ENCODE data around the gene IFNA6. TPM values are rescaled to one million over a fixed set of nuclear protein-coding genes. Genes with fewer than 3 reads are reported as not detected.
"Not testable (repeated sequence)": the region's sequence is repeated elsewhere in the genome, so short reads cannot be mapped to it uniquely, and the experiment has no call there.

The IFNA6 gene
- total RNA-seq (not detected), total RNA-seq (0 reads per million in 2 donors)

GRCh38 chr9:21350787-21351186, at the start of gene IFNA6:
TSS of gene IFNA6 (minus strand) at chr9:21350887. CDS start at chr9:21350887, 0 bp downstream.
- DNase-seq = no peak
- Mint-ChIP-seq H3K27me3 (peaks cover 22% of the 10 kb centered on the region), H3K27ac (no peak within 1 kb of the TSS), H3K36me3 (ENCODE audit: low read depth) (no peaks in the 10 kb centered on the region), H3K4me3 (no peak within 1 kb of the TSS), H3K4me1 (no peaks in the 10 kb centered on the region)
- no peaks in the 10 kb centered on the region for H3K9me3 ChIP-seq (ENCODE audit: control insufficient read depth, low read length, poor library complexity, severe bottlenecking)
- no peak for ATAC-seq

GRCh38 chr9:21399956-21400355, 49.3 kb upstream of the IFNA6 start:
- H3K4me3 Mint-ChIP-seq = no peak overlapping the region
- peaks cover 2% of the 10 kb centered on the region for H3K36me3 Mint-ChIP-seq (ENCODE audit: low read depth)
- DNase-seq = no peak
- peaks cover 77% of the 10 kb centered on the region for H3K27me3 Mint-ChIP-seq
- H3K9me3 ChIP-seq (ENCODE audit: control insufficient read depth, low read length, poor library complexity, severe bottlenecking) = no peaks in the 10 kb centered on the region
- peaks cover 13% of the 10 kb centered on the region for H3K4me1 Mint-ChIP-seq
- ATAC-seq = no peak
- H3K27ac Mint-ChIP-seq = no peak overlapping the region

- H3K27ac Mint-ChIP-seq = no peak overlapping the region
- H3K9me3 ChIP-seq (ENCODE audit: control insufficient read depth, low read length, poor library complexity, severe bottlenecking) = no peaks in the 10 kb centered on the region
- ATAC-seq = no peak
- H3K36me3 Mint-ChIP-seq (ENCODE audit: low read depth) = peaks cover 2% of the 10 kb centered on the region
- DNase-seq = no peak
- peaks cover 13% of the 10 kb centered on the region for H3K4me1 Mint-ChIP-seq
- H3K27me3 Mint-ChIP-seq = peaks cover 73% of the 10 kb centered on the region
- no peak overlapping the region for H3K4me3 Mint-ChIP-seq
These were observed 48.3 kb upstream of the IFNA6 start for GRCh38 chr9:21398955-21399489.

- ATAC-seq (peak; percentile 79), DNase-seq (peak; percentile 33 to 45 (median 43))
- H3K9me3 ChIP-seq (ENCODE audit: control insufficient read depth, low read length, poor library complexity, severe bottlenecking) = no peaks in the 10 kb centered on the region
- no peak overlapping the region for H3K27ac Mint-ChIP-seq
- peaks cover 79% of the 10 kb centered on the region for H3K27me3 Mint-ChIP-seq
- H3K36me3 Mint-ChIP-seq (ENCODE audit: low read depth) = peaks cover 2% of the 10 kb centered on the region
- peak overlapping the region; percentile 83 for H3K4me3 Mint-ChIP-seq
- H3K4me1 Mint-ChIP-seq = peaks cover 10% of the 10 kb centered on the region
These were observed 45.4 kb upstream of the IFNA6 start for GRCh38 chr9:21395778-21396717.

GRCh38 chr9:21392270-21392669, 41.6 kb upstream of the IFNA6 start:
- H3K36me3 Mint-ChIP-seq (ENCODE audit: low read depth) = peaks cover 5% of the 10 kb centered on the region
- peaks cover 6% of the 10 kb centered on the region for H3K4me1 Mint-ChIP-seq
- no peak overlapping the region for H3K27ac Mint-ChIP-seq
- ATAC-seq (peak; percentile 83), DNase-seq (no peak)
- no peak overlapping the region for H3K4me3 Mint-ChIP-seq
- peaks cover 78% of the 10 kb centered on the region for H3K27me3 Mint-ChIP-seq
- H3K9me3 ChIP-seq (ENCODE audit: control insufficient read depth, low read length, poor library complexity, severe bottlenecking) = no peaks in the 10 kb centered on the region

- DNase-seq (no peak), ATAC-seq (no peak)
- Mint-ChIP-seq H3K27me3 (peaks cover 50% of the 10 kb centered on the region), H3K4me3 (no peak within 1 kb of the TSS), H3K4me1 (peaks cover 14% of the 10 kb centered on the region), H3K27ac (no peak within 1 kb of the TSS), H3K36me3 (ENCODE audit: low read depth) (peaks cover 3% of the 10 kb centered on the region)
- no peaks in the 10 kb centered on the region for H3K9me3 ChIP-seq (ENCODE audit: control insufficient read depth, low read length, poor library complexity, severe bottlenecking)
These were observed 34.5 kb upstream of the IFNA6 start, which contains the start of gene IFNA2 for GRCh38 chr9:21385131-21385670. TSS of gene IFNA2 (minus strand) at chr9:21385398. CDS start at chr9:21385329, 69 bp downstream.

- DNase-seq = no peak
- no peak overlapping the region for H3K27ac Mint-ChIP-seq
- no peak for ATAC-seq
- H3K9me3 ChIP-seq (ENCODE audit: control insufficient read depth, low read length, poor library complexity, severe bottlenecking) = no peaks in the 10 kb centered on the region
- H3K27me3 Mint-ChIP-seq = peaks cover 52% of the 10 kb centered on the region
- H3K4me1 Mint-ChIP-seq = peaks cover 16% of the 10 kb centered on the region
- H3K4me3 Mint-ChIP-seq = peak overlapping the region; percentile 3
- H3K36me3 Mint-ChIP-seq (ENCODE audit: low read depth) = peaks cover 3% of the 10 kb centered on the region
These were observed 32.9 kb upstream of the IFNA6 start for GRCh38 chr9:21383627-21384026.

- peaks cover 38% of the 10 kb centered on the region for H3K27me3 Mint-ChIP-seq
- H3K27ac Mint-ChIP-seq = peak overlapping the region; percentile 34
- no peaks in the 10 kb centered on the region for H3K36me3 Mint-ChIP-seq (ENCODE audit: low read depth)
- DNase-seq = no peak
- peaks cover 16% of the 10 kb centered on the region for H3K4me1 Mint-ChIP-seq
- H3K9me3 ChIP-seq (ENCODE audit: control insufficient read depth, low read length, poor library complexity, severe bottlenecking) = no peaks in the 10 kb centered on the region
- peak overlapping the region; percentile 62 for H3K4me3 Mint-ChIP-seq
- ATAC-seq = peak; percentile 92
These were observed 31.0 kb upstream of the IFNA6 start for GRCh38 chr9:21381448-21382339.

- H3K27me3 Mint-ChIP-seq = peaks cover 35% of the 10 kb centered on the region
- not testable (repeated sequence) for DNase-seq; ATAC-seq; H3K4me3 Mint-ChIP-seq; H3K4me1 Mint-ChIP-seq; H3K9me3 ChIP-seq (ENCODE audit: control insufficient read depth, low read length, poor library complexity, severe bottlenecking); H3K27ac Mint-ChIP-seq; H3K36me3 Mint-ChIP-seq (ENCODE audit: low read depth)
These were observed 20.8 kb upstream of the IFNA6 start for GRCh38 chr9:21371467-21371866.

GRCh38 chr9:21367957-21368356, 17.3 kb upstream of the IFNA6 start, which contains the start of gene IFNA13:
TSS of gene IFNA13 (minus strand) at chr9:21368057. CDS start at chr9:21368010, 47 bp downstream.
- no peaks in the 10 kb centered on the region for H3K9me3 ChIP-seq (ENCODE audit: control insufficient read depth, low read length, poor library complexity, severe bottlenecking)
- Mint-ChIP-seq H3K27me3 (peaks cover 53% of the 10 kb centered on the region), H3K4me3 (no peak within 1 kb of the TSS), H3K27ac (no peak within 1 kb of the TSS), H3K36me3 (ENCODE audit: low read depth) (peaks cover 3% of the 10 kb centered on the region), H3K4me1 (peaks cover 2% of the 10 kb centered on the region)
- no peak for ATAC-seq
- DNase-seq = no peak

- not testable (repeated sequence) for H3K36me3 Mint-ChIP-seq (ENCODE audit: low read depth); DNase-seq; ATAC-seq; H3K4me3 Mint-ChIP-seq; H3K9me3 ChIP-seq (ENCODE audit: control insufficient read depth, low read length, poor library complexity, severe bottlenecking); H3K27ac Mint-ChIP-seq; H3K4me1 Mint-ChIP-seq
- peaks cover 53% of the 10 kb centered on the region for H3K27me3 Mint-ChIP-seq
These were observed 16.5 kb upstream of the IFNA6 start for GRCh38 chr9:21367169-21367568.

- Mint-ChIP-seq H3K4me1 (peaks cover 10% of the 10 kb centered on the region), H3K27ac (no peak overlapping the region), H3K4me3 (no peak overlapping the region), H3K36me3 (ENCODE audit: low read depth) (peaks cover 3% of the 10 kb centered on the region), H3K27me3 (peaks cover 38% of the 10 kb centered on the region)
- ATAC-seq (no peak), DNase-seq (no peak)
- no peaks in the 10 kb centered on the region for H3K9me3 ChIP-seq (ENCODE audit: control insufficient read depth, low read length, poor library complexity, severe bottlenecking)
These were observed 11.6 kb upstream of the IFNA6 start for GRCh38 chr9:21362287-21362686.

Measured in T-helper 17 cell (primary cell).